ENCODE measurements around the gene MCM7. TPM values are rescaled to one million over a fixed set of nuclear protein-coding genes. Genes with fewer than 3 reads are reported as not detected.

The MCM7 gene
- total and polyA plus RNA-seq, 2 of the 13 experiments (the other 11 are each of a cell fraction or from before 2014, with no cell fraction given): 84.5 to 214 TPM

DNA sequence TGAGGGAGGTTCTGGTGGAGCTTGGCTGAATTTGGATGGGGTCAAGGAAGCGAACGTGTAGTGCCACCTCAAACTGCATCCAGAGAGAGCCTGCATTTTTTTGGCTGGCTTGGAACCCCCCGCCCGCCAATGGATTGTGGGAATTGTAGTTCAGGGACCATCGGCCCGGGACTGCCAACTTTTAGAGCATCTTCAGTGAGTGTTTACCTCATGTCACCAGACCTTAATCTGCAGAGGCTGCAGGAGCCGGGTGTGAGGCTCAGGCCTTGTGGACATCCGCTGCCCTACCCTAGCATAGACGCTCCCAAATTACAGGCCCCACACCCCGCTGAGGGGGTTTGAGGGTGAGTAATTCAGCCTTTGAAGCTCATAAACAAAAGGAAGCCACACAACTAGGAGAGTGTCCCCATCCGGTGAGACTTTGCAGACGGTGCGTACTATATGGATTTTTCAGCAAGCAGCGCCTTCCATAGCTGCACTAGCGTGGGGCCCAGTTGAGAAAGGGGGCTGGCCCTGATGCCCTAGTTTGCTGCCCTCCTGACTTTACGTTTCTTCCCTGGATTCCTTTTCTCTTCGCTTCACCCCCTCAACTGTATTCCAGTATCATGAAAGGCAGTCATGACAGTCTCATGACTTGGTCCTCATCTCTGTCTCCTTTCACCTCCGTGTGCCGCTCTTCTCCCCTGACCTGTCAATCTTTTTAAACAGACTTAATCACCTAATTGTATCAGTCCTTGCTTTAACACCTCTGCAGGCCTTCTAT, 19.0 kb upstream of the MCM7 start (continued):
- TF ChIP-seq HIVEP1 (CRISPR knock-in tag; IDR thresholded peaks at IDR 0.05) (0 out of 2 replicates have a peak, but pooled peaks have one; percentile 3), SAP130 (CRISPR knock-in tag; IDR thresholded peaks at IDR 0.05; ENCODE audit: low read depth) (peak; percentile 11; the same call in 1 of the 2 replicates), ERF (CRISPR knock-in tag; IDR thresholded peaks at IDR 0.05) (no peak), NR2C2 (CRISPR knock-in tag; IDR thresholded peaks at IDR 0.05; ENCODE audit: borderline replicate concordance) (no peak), ZNF329 (CRISPR knock-in tag; IDR thresholded peaks at IDR 0.05; ENCODE audit: low read depth) (no peak), LCORL (IDR thresholded peaks at IDR 0.05) (no peak), LCORL (CRISPR knock-in tag; IDR thresholded peaks at IDR 0.05) (peak; percentile 36), ZNF207 (IDR thresholded peaks at IDR 0.05; ENCODE audit: borderline replicate concordance) (no peak), BHLHE40 (IDR thresholded peaks at IDR 0.05; ENCODE audit: low read length) (no peak), DNMT1 (CRISPR knock-in tag; IDR thresholded peaks at IDR 0.05) (no peak), TSC22D2 (CRISPR knock-in tag; IDR thresholded peaks at IDR 0.05; ENCODE audit: borderline replicate concordance) (no peak), ZC3H4 (CRISPR knock-in tag; IDR thresholded peaks at IDR 0.05; ENCODE audit: borderline replicate concordance) (no peak), THAP11 (CRISPR knock-in tag; IDR thresholded peaks at IDR 0.05) (peak; percentile 96), MED1 (CRISPR knock-in tag; IDR thresholded peaks at IDR 0.05) (no peak), YY1 (IDR thresholded peaks at IDR 0.05; ENCODE audit: insufficient read depth, insufficient replicate concordance, low read depth, low read length) (no peak), ZNF7 (CRISPR knock-in tag; IDR thresholded peaks at IDR 0.05) (peak; percentile 64; the same call in 1 of the 2 replicates), ZNF317 (CRISPR knock-in tag; IDR thresholded peaks at IDR 0.05) (0 out of 2 replicates have a peak, but pooled peaks have one; percentile 30)
- TF ChIP-seq, protein P1, sequence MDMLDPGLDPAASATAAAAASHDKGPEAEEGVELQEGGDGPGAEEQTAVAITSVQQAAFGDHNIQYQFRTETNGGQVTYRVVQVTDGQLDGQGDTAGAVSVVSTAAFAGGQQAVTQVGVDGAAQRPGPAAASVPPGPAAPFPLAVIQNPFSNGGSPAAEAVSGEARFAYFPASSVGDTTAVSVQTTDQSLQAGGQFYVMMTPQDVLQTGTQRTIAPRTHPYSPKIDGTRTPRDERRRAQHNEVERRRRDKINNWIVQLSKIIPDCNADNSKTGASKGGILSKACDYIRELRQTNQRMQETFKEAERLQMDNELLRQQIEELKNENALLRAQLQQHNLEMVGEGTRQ (IDR thresholded peaks at IDR 0.05; ENCODE audit: low read depth, low read length): no peak
- TF ChIP-seq, protein P1 (CRISPR knock-in tag; IDR thresholded peaks at IDR 0.05; ENCODE audit: borderline replicate concordance): no peak
- TF ChIP-seq, protein P2, sequence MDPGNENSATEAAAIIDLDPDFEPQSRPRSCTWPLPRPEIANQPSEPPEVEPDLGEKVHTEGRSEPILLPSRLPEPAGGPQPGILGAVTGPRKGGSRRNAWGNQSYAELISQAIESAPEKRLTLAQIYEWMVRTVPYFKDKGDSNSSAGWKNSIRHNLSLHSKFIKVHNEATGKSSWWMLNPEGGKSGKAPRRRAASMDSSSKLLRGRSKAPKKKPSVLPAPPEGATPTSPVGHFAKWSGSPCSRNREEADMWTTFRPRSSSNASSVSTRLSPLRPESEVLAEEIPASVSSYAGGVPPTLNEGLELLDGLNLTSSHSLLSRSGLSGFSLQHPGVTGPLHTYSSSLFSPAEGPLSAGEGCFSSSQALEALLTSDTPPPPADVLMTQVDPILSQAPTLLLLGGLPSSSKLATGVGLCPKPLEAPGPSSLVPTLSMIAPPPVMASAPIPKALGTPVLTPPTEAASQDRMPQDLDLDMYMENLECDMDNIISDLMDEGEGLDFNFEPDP (CRISPR knock-in tag; conservative IDR thresholded peaks at IDR 0.05): no peak
- TF ChIP-seq, protein P3, sequence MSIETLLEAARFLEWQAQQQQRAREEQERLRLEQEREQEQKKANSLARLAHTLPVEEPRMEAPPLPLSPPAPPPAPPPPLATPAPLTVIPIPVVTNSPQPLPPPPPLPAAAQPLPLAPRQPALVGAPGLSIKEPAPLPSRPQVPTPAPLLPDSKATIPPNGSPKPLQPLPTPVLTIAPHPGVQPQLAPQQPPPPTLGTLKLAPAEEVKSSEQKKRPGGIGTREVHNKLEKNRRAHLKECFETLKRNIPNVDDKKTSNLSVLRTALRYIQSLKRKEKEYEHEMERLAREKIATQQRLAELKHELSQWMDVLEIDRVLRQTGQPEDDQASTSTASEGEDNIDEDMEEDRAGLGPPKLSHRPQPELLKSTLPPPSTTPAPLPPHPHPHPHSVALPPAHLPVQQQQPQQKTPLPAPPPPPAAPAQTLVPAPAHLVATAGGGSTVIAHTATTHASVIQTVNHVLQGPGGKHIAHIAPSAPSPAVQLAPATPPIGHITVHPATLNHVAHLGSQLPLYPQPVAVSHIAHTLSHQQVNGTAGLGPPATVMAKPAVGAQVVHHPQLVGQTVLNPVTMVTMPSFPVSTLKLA (IDR thresholded peaks at IDR 0.05): no peak
- TF ChIP-seq, protein P4, sequence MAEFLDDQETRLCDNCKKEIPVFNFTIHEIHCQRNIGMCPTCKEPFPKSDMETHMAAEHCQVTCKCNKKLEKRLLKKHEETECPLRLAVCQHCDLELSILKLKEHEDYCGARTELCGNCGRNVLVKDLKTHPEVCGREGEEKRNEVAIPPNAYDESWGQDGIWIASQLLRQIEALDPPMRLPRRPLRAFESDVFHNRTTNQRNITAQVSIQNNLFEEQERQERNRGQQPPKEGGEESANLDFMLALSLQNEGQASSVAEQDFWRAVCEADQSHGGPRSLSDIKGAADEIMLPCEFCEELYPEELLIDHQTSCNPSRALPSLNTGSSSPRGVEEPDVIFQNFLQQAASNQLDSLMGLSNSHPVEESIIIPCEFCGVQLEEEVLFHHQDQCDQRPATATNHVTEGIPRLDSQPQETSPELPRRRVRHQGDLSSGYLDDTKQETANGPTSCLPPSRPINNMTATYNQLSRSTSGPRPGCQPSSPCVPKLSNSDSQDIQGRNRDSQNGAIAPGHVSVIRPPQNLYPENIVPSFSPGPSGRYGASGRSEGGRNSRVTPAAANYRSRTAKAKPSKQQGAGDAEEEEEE (CRISPR knock-in tag; IDR thresholded peaks at IDR 0.05; ENCODE audit: borderline replicate concordance): no peak

All from HepG2 (cell line).